BE2C (cell line): Measurements from ENCODE around the gene RPS6KA2.

Source experiments
- DNase-seq: peaks from one replicate; pipeline ENCODE4 v3.0.0-alpha.2; 2020
- H3K27me3 ChIP-seq: fragments of 250-450 bp; sonication (Bioruptor Pico); 2 replicates; pipeline ENCODE4 v1.5.1; 2020; ENCODE audit warnings: mild to moderate bottlenecking
- H3K36me3 ChIP-seq: fragments of 250-450 bp; sonication (Bioruptor Pico); 2 replicates; pipeline ENCODE4 v1.5.1; 2020; ENCODE audit warnings: mild to moderate bottlenecking
- H3K4me1 ChIP-seq: fragments of 250-450 bp; sonication (Bioruptor Pico); 2 replicates; pipeline ENCODE4 v1.5.1; 2020
- H3K4me3 ChIP-seq: 2 replicates; pipeline ENCODE4 v1.5.1; 2011; ENCODE audit warnings: low read depth, low read length
- H3K9me3 ChIP-seq: fragments of 250-450 bp; sonication (Bioruptor Pico); 2 replicates; pipeline ENCODE4 v1.5.1; 2020
- TF ChIP-seq, protein P1 (sequence below): IDR thresholded peaks from 2 replicates; pipeline ENCODE4 v1.5.1; 2012; ENCODE audit warnings: mild to moderate bottlenecking, low read depth, low read length

Gene RPS6KA2

DNA sequence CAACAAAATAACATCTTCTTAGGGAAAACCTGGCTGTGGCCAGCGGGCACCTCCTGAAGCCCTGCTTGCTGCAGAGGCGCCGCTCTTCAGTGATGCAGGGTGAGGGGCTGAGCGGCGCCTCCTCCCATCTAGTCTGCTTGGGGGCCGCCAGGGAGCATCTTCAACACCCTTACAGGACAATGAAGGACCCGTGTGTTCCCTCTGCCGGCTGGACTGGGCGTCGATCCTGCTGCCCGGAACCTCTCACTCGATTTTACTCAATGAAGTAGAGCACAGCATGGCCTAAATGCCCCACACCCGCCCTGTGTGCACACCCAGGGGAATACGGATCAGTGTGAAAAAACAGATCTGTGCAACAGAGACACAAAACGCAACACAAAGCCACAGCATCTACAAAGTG is 215.8 kb downstream of the RPS6KA2 start:
- Histone ChIP-seq H3K36me3 (no peaks in the 10 kb centered on the region; the same call in 1 of the 2 replicates), H3K27me3 (no peaks in the 10 kb centered on the region), H3K4me3 (no peak overlapping the region), H3K4me1 (no peaks in the 10 kb centered on the region), H3K9me3 (no peaks in the 10 kb centered on the region)
- DNase-seq: no peak
- TF ChIP-seq, protein P1, sequence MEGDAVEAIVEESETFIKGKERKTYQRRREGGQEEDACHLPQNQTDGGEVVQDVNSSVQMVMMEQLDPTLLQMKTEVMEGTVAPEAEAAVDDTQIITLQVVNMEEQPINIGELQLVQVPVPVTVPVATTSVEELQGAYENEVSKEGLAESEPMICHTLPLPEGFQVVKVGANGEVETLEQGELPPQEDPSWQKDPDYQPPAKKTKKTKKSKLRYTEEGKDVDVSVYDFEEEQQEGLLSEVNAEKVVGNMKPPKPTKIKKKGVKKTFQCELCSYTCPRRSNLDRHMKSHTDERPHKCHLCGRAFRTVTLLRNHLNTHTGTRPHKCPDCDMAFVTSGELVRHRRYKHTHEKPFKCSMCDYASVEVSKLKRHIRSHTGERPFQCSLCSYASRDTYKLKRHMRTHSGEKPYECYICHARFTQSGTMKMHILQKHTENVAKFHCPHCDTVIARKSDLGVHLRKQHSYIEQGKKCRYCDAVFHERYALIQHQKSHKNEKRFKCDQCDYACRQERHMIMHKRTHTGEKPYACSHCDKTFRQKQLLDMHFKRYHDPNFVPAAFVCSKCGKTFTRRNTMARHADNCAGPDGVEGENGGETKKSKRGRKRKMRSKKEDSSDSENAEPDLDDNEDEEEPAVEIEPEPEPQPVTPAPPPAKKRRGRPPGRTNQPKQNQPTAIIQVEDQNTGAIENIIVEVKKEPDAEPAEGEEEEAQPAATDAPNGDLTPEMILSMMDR: no peak

DNA sequence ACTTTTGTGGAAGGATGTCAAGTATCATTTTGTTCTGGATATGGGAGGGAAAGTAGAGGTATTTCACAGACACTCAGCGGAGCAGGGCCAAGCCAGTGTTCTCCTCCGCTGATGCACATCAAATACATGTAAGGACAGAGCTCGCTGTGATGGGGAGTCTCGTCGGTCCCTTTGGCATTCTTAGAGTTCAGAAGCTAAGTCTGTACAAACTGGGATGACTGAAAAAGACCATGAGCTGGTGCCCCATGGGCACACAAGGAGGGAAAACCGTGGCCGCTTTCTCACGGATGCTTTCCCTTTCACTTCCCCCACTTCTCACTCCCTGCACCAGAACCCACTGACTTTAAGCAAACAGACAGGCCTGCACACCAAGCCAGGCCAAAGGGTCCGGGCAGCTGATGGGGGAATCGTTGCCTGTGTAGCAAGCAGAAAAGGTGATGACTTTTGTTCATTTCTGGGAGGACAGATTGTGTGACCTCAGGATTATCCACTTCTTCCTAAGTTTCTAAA is 216.6 kb downstream of the RPS6KA2 start:
- no peaks in the 10 kb centered on the region for H3K27me3 ChIP-seq
- no peak for DNase-seq
- no peaks in the 10 kb centered on the region; the same call in 1 of the 2 replicates for H3K36me3 ChIP-seq
- no peaks in the 10 kb centered on the region for H3K9me3 ChIP-seq
- H3K4me1 ChIP-seq: no peaks in the 10 kb centered on the region
- TF ChIP-seq, protein P1: no peak
- H3K4me3 ChIP-seq: no peak overlapping the region

DNA sequence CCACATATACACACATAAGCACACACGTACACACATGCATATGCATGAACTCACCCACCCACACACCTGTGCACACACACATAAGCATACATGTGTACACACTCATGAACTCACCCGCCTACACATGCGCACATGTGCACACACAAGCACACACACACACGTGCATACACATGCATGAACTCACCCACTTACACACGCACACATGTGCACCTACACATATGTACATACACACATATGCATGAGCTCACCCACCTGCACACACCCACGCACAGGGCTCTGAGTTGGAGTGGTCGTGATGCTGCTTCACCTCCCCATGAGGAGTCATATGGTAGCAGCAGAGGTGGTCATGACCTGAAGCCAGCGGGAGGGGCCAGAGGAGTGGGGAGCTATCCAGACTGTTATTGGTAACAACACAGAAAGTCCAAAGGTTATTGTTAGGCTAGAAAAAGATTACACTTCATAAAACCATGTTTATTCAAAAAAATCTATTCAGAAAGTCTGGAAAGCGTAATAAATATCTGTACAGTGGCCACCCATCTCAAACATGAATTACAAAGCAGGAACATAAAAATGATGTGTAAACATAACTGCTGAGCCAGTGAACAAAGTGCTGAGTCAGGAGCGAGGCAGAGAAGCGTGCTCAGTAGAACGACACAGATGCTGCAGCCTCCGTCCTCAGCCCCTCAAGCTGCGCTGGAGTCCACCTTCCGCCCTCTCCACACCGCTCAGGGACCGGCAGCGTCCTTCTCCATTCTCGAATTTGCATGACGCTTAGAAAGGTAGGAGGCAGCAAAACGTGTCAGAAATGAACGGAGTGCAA is 217.9 kb downstream of the RPS6KA2 start:
- no peak overlapping the region for H3K4me3 ChIP-seq
- no peaks in the 10 kb centered on the region for H3K4me1 ChIP-seq
- TF ChIP-seq, protein P1: no peak
- H3K27me3 ChIP-seq: no peaks in the 10 kb centered on the region
- H3K36me3 ChIP-seq: no peaks in the 10 kb centered on the region; the same call in 1 of the 2 replicates
- DNase-seq: no peak
- H3K9me3 ChIP-seq: no peaks in the 10 kb centered on the region

DNA sequence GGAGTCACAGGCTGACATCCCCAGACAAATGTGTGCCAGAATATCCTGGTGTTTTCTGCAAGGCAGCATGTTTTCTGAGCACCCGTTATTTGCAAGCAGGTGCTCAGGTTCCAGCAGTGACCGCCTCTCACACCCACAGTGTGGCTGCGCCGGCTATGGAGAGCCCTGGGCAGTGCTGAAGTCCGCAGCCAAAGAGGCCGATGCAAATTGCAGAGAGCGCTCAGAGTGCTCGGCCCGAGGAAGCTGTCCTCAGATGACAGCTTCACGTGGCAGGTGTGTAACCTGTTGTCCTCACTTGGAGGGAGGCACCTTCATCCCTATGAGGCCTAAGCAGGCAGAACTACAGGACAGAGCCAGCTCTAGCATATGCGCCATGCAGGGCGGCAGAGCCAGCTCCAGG is 220.9 kb downstream of the RPS6KA2 start:
- Histone ChIP-seq H3K4me3 (no peak overlapping the region), H3K27me3 (no peaks in the 10 kb centered on the region), H3K36me3 (no peaks in the 10 kb centered on the region), H3K9me3 (no peaks in the 10 kb centered on the region), H3K4me1 (peaks cover 18% of the 10 kb centered on the region)
- no peak for DNase-seq
- TF ChIP-seq, protein P1: no peak

DNA sequence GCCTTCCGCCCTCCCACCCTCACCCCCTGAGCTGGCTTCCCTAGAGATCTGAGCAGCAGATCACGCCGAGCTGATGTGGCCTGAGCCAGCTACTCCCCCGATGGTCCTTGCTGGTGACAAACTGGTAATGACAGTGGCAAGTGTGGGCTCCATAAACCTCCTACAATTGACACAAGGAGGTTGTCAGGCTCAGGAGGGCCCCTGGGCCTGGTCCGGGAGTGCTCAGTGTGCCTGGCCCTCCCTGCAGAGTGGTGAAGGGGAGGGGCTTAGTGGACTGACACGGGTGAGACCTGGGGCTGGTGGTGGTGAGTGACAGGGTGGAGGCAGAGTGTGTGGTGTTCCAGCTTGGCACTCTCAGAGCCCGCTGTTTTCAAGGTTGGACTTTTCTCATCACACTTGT is 221.7 kb downstream of the RPS6KA2 start:
- Histone ChIP-seq H3K9me3 (no peaks in the 10 kb centered on the region), H3K4me1 (peaks cover 18% of the 10 kb centered on the region), H3K36me3 (no peaks in the 10 kb centered on the region), H3K27me3 (no peaks in the 10 kb centered on the region), H3K4me3 (no peak overlapping the region)
- DNase-seq: no peak
- TF ChIP-seq, protein P1: no peak

DNA sequence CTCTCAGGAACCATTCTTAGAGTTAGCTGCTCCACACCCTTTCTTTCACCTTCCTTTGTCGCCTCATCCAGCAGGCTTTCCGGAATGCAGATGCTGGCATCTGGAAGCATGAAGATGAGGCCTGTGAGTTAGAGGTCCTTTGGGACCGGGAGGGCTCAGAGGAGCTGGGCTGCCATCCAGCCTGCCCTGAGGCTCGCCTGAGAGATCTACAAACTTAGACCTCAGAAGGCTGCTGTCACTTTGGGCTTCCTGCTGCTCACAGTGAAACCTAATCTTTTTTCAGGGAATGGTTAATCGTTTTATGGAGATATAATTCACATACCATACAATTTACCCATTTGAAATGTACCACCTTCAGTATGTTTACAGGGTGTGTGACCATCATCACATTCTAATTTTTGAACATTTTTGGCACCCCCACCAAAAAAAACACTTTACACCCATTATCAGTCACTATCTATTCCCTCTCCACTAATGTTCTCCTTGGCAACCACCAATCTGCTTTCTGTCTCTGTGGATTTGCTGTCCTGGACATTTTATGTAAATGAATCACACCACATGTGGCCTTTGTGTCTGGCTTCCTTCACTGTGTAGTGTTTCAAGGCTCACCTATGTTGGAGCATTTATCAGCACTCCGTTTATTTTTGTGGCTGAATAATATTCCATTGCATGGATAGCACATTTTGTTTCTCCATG is 224.3 kb downstream of the RPS6KA2 start:
- DNase-seq: peak; percentile 87
- TF ChIP-seq, protein P1: no peak
- H3K4me3 ChIP-seq: no peak overlapping the region

More for the DNA sequence above, 224.3 kb downstream of the RPS6KA2 start:
- no peaks in the 10 kb centered on the region for H3K27me3 ChIP-seq
- no peaks in the 10 kb centered on the region for H3K36me3 ChIP-seq
- H3K9me3 ChIP-seq: no peaks in the 10 kb centered on the region
- H3K4me1 ChIP-seq: peaks cover 18% of the 10 kb centered on the region
